Common myeloid progenitor, CD34-positive (primary cell): ENCODE results near the gene RDH13. TPM values are rescaled to one million over a fixed set of nuclear protein-coding genes. Genes with fewer than 3 reads are reported as not detected.
A peak's percentile ranks its signal among the peaks of the same experiment; 100 is the strongest.
"Not testable (repeated sequence)": the region's sequence is repeated elsewhere in the genome, so short reads cannot be mapped to it uniquely, and the experiment has no call there.

Experiments used
- CTCF ChIA-PET: fragments of 350-600 bp; sonication (Branson Sonifier 250); formaldehyde crosslinking; loops from one replicate; lab custom pipeline; 2021; ENCODE audit warnings: antibody characterized with exemption; lab: Charles Lee
- POLR2A ChIA-PET: fragments of 350-600 bp; sonication (Branson Sonifier 250); formaldehyde crosslinking; loops from one replicate; lab custom pipeline; 2021; ENCODE audit warnings: antibody characterized with exemption; lab: Charles Lee
- DNase-seq, 3 donors: peaks; one replicate each; pipeline versions ENCODE4 v3.0.0 to v3.0.0-alpha.2; 2013
- H3K27ac ChIP-seq, 2 experiments: 1 replicate in 1 of 2; 2 replicates in 1 of 2; pipeline ENCODE4 v1.7.0; 2013; ENCODE audit warnings: inconsistent platforms in 2 of 2, low read length in 2 of 2, mild to moderate bottlenecking in 2 of 2, low read depth in 1 of 2, moderate library complexity in 1 of 2; ENCODE audit not compliant: severe bottlenecking in 2 of 2, insufficient read depth in 1 of 2, poor library complexity in 1 of 2
- H3K27me3 ChIP-seq, 5 experiments: replicated peaks in 2 of 5; 1 replicate in 3 of 5; 2 replicates in 2 of 5; pipeline versions ENCODE4 v1.6.1 to v1.7.0; 2013; ENCODE audit warnings: low read length in 4 of 5, mild to moderate bottlenecking in 2 of 5, moderate library complexity in 2 of 5, inconsistent platforms in 1 of 5; ENCODE audit not compliant: insufficient read depth in 5 of 5, control insufficient read depth in 4 of 5
- H3K36me3 ChIP-seq, 4 experiments: 1 replicate in 2 of 4; 2 replicates in 2 of 4; pipeline versions ENCODE4 v1.6.1 to v1.7.0; 2013; ENCODE audit warnings: low read length in 3 of 4, control low read depth in 1 of 4, mild to moderate bottlenecking in 1 of 4; ENCODE audit not compliant: control insufficient read depth in 4 of 4, insufficient read depth in 4 of 4
- H3K4me1 ChIP-seq, 4 experiments: 1 replicate in 3 of 4; 2 replicates in 1 of 4; pipeline versions ENCODE4 v1.6.1 to v1.7.1; 2013; ENCODE audit warnings: low read length in 3 of 4, mild to moderate bottlenecking in 3 of 4, control low read depth in 1 of 4, inconsistent platforms in 1 of 4, moderate library complexity in 1 of 4; ENCODE audit not compliant: control insufficient read depth in 4 of 4, insufficient read depth in 4 of 4; ENCODE audit errors: control extremely low read depth in 1 of 4
- H3K4me3 ChIP-seq, 7 experiments: 1 replicate in 4 of 7; 2 replicates in 3 of 7; pipeline versions ENCODE4 v1.5.1 to v1.7.0; 2013; ENCODE audit warnings: mild to moderate bottlenecking in 7 of 7, low read length in 6 of 7, moderate library complexity in 6 of 7, inconsistent platforms in 2 of 7, low read depth in 2 of 7, control low read depth in 1 of 7; ENCODE audit not compliant: insufficient read depth in 4 of 7, control insufficient read depth in 1 of 7; ENCODE audit errors: extremely low read depth in 1 of 7
- H3K9me3 ChIP-seq, 5 experiments: 1 replicate in 4 of 5; 2 replicates in 1 of 5; pipeline versions ENCODE4 v1.6.1 to v1.7.1; 2013; ENCODE audit warnings: low read length in 4 of 5, mild to moderate bottlenecking in 2 of 5, inconsistent platforms in 1 of 5, low read depth in 1 of 5, moderate library complexity in 1 of 5; ENCODE audit not compliant: control insufficient read depth in 4 of 5, insufficient read depth in 2 of 5; ENCODE audit errors: control extremely low read depth in 1 of 5
- WGBS: methylation state at CpG from one replicate; pipeline ENCODE4 v1.1.5; 2013; ENCODE audit not compliant: insufficient coverage; 5-methylcytosine and 5-hydroxymethylcytosine counted together
- polyA plus RNA-seq: library from polyadenylated mRNA; unstranded; fragments of 120-200 nt; gene quantifications from one replicate; pipeline ENCODE4 v1.2.1, GENCODE V29; 2013

Gene RDH13
- 8.4 TPM for polyA plus RNA-seq

DNA sequence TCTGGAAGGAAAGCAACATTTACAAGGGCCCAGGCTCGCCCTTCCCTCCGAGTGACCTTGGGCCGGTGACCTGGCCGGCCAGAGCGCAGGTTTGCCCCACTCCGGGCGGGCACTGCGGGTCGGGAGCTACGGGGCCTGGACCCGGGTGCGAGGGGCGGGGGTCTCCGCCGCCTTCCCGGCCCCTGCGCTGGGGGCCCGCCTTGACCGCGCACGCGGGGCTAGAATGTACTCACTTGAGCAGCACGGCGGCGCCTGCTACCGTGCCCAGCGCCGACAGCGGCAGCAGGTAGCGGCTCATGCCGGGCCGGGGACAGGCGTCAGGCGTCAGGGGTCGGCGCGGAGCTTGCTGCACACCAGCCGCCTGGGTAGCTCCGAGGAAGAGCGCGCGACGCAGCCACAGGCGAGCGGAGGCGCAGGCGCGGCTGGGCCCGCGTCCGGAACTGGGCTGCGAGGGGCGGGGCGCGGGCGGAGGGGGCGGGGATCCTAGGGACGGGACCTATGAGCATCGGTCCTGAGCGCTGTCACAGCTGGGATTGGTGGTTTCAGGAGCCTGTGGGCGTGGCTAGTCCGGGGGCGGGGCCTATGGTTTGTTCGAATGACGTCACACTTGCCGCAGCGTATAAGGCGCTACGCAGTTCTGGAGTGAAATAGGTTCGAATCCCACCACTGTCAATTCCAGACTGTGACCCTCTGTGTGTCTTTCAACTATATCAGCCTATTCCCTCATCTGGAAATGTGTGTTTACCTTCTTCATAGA, at the start of gene RDH13:
TSS of gene RDH13 (minus strand) at position 414 of the 757 bp plus-strand sequence. CDS start at position 298, 116 bp downstream.
- DNase-seq, result peak; percentile 95 to 98 (median 98)
- Histone ChIP-seq H3K27me3 (peaks cover 0 to 28% (median 10%) of the 10 kb centered on the region in 5 experiments), H3K4me1 (peaks cover 0 to 10% (median 8%) of the 10 kb centered on the region in 4 experiments), H3K27ac (peak within 1 kb of the TSS in 1 of 2 experiments; percentile 64), H3K4me3 (peak within 1 kb of the TSS; percentile 45 to 84 (median 76)), H3K36me3 (peaks cover 0 to 6% (median 5%) of the 10 kb centered on the region in 4 experiments), H3K9me3 (no peaks in the 10 kb centered on the region)
- ChIA-PET POLR2A (no interaction called here), CTCF (interaction anchor here (0.6 to 1.5 kb wide), 2 partner anchors 16 to 81 kb away, joined by 3 to 4 read pairs; no protein-coding TSS in a partner anchor)
- 1% methylated on average over 60 of the region's 70 CpGs for WGBS

DNA sequence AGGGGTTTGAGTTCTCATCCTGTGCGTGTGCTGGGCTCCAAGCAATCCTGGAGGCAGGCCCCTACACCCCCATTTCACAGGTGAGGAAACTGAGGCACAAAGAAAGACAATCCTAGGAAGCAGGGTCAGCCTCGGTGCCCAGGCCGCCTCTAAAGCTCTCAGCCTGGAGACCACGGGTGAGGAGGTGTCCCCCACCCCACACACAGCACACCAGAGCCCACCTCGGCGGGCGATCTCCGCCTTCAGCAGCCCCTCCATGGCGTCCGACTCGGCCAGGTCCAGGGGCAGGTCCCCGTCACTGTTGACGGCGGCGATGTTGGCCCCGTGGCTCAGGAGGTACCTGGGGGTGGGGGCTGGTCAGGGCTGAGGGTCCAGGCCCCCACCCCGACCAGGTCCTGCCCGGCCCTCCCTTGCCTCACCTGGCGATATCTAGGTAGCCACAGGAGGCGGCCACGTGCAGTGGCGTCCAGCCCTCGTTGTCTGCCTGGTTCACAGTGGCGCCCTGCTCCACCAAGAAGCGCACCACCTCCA, 49.4 kb upstream of the RDH13 start:
- Histone ChIP-seq H3K27me3 (no peaks in the 10 kb centered on the region), H3K4me1 (peaks cover 0 to 28% (median 18%) of the 10 kb centered on the region in 4 experiments), H3K4me3 (no peak overlapping the region), H3K9me3 (no peaks in the 10 kb centered on the region), H3K27ac (peak overlapping the region in 1 of 2 experiments; percentile 54), H3K36me3 (peaks cover 0 to 28% (median 20%) of the 10 kb centered on the region in 4 experiments)
- WGBS, result over 99% methylated on average over 20 of the region's 25 CpGs
- POLR2A ChIA-PET, result no interaction called here
- DNase-seq, result no peak
- CTCF ChIA-PET, result no interaction called here

- DNase-seq, result no peak
- no peaks in the 10 kb centered on the region for H3K9me3 ChIP-seq
- H3K4me3 ChIP-seq, result no peak overlapping the region
- 95% methylated on average over 15 of the region's 21 CpGs for WGBS
- POLR2A ChIA-PET, result no interaction called here
- H3K27ac ChIP-seq, result no peak overlapping the region
- H3K4me1 ChIP-seq, result peaks cover 0 to 21% (median 10%) of the 10 kb centered on the region in 4 experiments
- peaks cover 0 to 28% (median 21%) of the 10 kb centered on the region in 4 experiments for H3K36me3 ChIP-seq
- CTCF ChIA-PET, result interaction anchor here (1.2 to 1.3 kb wide), 2 partner anchors 9 to 10 kb away, joined by 3 to 5 read pairs; no protein-coding TSS in a partner anchor
- H3K27me3 ChIP-seq, result no peaks in the 10 kb centered on the region
Observed at GRCh38 chr19:55111238-55111831, 48.4 kb upstream of the RDH13 start.

GRCh38 chr19:55109527-55110291, 46.8 kb upstream of the RDH13 start:
- H3K9me3 ChIP-seq, result no peaks in the 10 kb centered on the region
- CTCF ChIA-PET, result no interaction called here
- H3K36me3 ChIP-seq, result peaks cover 0 to 34% (median 20%) of the 10 kb centered on the region in 4 experiments
- peaks cover 0 to 7% (median 0%) of the 10 kb centered on the region in 4 experiments for H3K4me1 ChIP-seq
- 96% methylated on average over 18 of the region's 20 CpGs for WGBS
- H3K4me3 ChIP-seq, result no peak overlapping the region
- H3K27me3 ChIP-seq, result no peaks in the 10 kb centered on the region
- POLR2A ChIA-PET, result no interaction called here
- no peak overlapping the region for H3K27ac ChIP-seq
- DNase-seq, result no peak

DNA sequence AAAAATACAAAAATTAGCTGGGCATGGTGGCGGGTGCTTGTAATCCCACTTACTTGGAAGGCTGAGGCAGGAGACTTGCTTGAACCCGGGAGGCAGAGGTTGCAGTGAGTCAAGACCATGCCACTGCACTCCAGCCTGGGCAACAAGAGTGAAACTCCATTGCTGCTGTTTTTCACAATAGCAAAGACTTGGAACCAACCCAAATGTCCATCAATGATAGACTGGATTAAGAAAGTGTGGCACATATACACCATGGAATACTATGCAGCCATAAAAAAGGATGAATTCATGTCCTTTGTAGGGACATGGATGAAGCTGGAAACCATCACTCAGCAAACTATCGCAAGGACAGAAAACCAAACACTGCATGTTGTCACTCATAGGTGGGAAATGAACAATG, 44.3 kb upstream of the RDH13 start:
- Histone ChIP-seq H3K9me3 (peaks cover 0 to 11% (median 0%) of the 10 kb centered on the region in 5 experiments), H3K36me3 (peaks cover 5 to 35% (median 24%) of the 10 kb centered on the region in 4 experiments)
- H3K27ac ChIP-seq, H3K4me3 ChIP-seq, H3K4me1 ChIP-seq, POLR2A ChIA-PET, DNase-seq, H3K27me3 ChIP-seq: not testable (repeated sequence)
- 93% methylated on average over 2 of the region's 3 CpGs for WGBS
- CTCF ChIA-PET, result interaction anchor here (4.9 kb wide), 1 partner anchor 18 kb away, joined by 25 read pairs; no protein-coding TSS in a partner anchor

DNA sequence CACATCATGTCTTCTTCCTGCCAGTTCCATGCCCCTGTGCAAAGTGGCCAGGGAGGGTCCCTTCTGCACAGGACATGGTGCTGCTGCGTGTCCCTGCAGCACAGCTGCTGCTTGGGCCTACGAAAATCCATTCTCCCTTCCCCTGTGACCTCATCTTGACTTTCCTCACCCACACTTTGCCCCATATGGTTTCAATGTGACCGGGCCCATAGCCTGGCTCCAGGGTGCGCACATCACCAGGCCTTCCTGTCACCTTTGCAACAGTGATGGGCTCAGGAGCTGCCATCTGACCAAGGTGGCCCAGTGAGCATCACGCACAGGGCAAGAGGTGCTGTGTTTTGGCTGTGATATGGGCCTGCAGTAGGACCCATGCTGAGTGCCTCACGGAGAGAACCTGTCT, 43.6 kb upstream of the RDH13 start:
- WGBS, result 97% methylated on average over 4 of the region's 6 CpGs
- Histone ChIP-seq H3K27ac (no peak overlapping the region), H3K4me1 (no peaks in the 10 kb centered on the region), H3K9me3 (peaks cover 0 to 11% (median 0%) of the 10 kb centered on the region in 5 experiments), H3K4me3 (no peak overlapping the region), H3K27me3 (no peaks in the 10 kb centered on the region), H3K36me3 (peaks cover 5 to 35% (median 24%) of the 10 kb centered on the region in 4 experiments)
- DNase-seq, result no peak
- CTCF ChIA-PET, result interaction anchor here (4.9 kb wide), 1 partner anchor 18 kb away, joined by 25 read pairs; no protein-coding TSS in a partner anchor
- POLR2A ChIA-PET, result no interaction called here
